ENCODE results near the gene CACNA2D3. TPM values are rescaled to one million over a fixed set of nuclear protein-coding genes. Genes with fewer than 3 reads are reported as not detected.

Gene CACNA2D3
- total RNA-seq, 1 donor from 2014 or later: 7.3 TPM

DNA sequence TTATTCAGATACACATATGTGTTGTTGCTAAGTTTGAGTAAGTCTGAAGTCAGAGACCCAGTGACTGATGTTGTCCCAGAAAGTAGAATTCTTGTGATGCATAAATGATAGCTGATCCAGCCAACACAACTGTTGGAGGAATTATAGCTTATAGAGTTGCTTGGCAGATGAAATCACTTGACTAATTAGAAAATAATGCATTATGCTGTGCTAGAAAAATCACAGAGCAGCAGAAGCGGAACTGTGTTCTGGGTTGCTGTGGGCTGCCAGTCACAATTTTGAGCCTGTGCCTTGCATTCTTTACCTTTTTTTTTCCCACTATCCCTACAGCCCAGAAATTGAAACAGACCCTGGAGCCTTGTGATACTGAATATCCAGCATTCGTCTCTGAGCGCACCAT, 895.5 kb downstream of the CACNA2D3 start:
- H3K4me1 ChIP-seq: no peaks in the 10 kb centered on the region
- H3K27me3 ChIP-seq: no peaks in the 10 kb centered on the region
- no peaks in the 10 kb centered on the region for H3K9me3 ChIP-seq
- no peak overlapping the region for H3K4me3 ChIP-seq
- H3K36me3 ChIP-seq: no peaks in the 10 kb centered on the region
- no peak for ATAC-seq
- H3K27ac ChIP-seq: no peak overlapping the region
- TF ChIP-seq, protein P1, sequence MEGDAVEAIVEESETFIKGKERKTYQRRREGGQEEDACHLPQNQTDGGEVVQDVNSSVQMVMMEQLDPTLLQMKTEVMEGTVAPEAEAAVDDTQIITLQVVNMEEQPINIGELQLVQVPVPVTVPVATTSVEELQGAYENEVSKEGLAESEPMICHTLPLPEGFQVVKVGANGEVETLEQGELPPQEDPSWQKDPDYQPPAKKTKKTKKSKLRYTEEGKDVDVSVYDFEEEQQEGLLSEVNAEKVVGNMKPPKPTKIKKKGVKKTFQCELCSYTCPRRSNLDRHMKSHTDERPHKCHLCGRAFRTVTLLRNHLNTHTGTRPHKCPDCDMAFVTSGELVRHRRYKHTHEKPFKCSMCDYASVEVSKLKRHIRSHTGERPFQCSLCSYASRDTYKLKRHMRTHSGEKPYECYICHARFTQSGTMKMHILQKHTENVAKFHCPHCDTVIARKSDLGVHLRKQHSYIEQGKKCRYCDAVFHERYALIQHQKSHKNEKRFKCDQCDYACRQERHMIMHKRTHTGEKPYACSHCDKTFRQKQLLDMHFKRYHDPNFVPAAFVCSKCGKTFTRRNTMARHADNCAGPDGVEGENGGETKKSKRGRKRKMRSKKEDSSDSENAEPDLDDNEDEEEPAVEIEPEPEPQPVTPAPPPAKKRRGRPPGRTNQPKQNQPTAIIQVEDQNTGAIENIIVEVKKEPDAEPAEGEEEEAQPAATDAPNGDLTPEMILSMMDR (IDR thresholded peaks at IDR 0.05): no peak
- DNase-seq: no peak
- intact Hi-C loops (cut with DNase I): no loop called here

DNA sequence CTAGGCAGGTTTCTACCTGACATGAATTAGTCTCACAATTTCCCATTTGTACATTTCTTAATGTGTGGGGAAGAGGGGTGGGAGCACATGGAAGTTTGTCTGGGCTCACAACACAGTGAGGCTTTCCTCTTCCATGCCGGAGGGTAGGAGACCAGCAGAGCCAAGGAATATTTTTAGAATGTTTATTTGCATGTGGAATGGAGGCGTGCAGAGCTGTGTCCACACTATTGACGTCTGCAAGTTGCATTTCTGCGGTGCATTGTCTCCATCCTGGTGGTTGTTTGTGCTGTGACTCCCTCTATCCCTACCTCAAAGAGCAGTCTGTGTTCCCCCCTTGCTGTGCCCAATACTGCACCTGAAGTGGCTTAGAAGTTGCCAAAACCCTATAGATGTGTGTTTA, 908.6 kb downstream of the CACNA2D3 start:
- intact Hi-C loops (cut with DNase I): no loop called here
- no peaks in the 10 kb centered on the region for H3K36me3 ChIP-seq

DNA sequence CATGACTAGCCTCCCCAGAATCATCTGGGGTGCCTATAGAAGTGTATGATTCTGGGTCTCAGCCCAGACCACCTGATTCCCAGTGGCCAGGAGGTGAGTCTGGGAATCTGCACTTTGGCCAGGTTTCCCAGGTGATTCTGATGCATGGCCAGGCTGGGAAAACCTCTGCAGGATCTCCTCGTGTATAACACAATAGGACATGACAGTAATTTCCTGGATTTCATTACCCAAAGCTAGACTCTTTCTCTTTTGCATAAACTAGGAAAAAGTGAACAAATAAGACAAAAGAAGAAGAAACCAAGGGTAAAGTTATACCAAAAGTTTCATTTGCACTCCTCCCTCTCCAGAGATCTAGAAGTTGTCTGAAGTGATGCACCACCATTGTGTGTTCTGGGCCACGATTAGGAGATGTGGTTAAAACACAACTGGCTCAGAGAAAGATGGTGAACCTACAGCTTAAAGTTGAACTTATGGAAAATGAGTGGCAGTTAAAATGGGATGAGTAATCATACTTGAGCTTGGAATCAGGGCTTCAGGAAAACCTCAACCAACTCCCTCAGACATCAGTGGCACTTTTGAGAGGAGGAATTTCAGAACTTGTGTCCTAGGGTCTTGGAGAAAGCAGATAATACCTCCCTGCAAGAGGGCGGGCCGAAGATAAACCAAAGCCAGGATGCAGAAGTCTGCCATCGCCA, 914.7 kb downstream of the CACNA2D3 start:
- Histone ChIP-seq H3K27ac (no peak overlapping the region), H3K4me3 (no peak overlapping the region), H3K4me1 (no peaks in the 10 kb centered on the region), H3K36me3 (no peaks in the 10 kb centered on the region), H3K27me3 (no peaks in the 10 kb centered on the region), H3K9me3 (no peaks in the 10 kb centered on the region)
- ATAC-seq (no peak), DNase-seq (no peak)
- TF ChIP-seq, protein P1 (IDR thresholded peaks at IDR 0.05): no peak
- intact Hi-C loops (cut with DNase I): no loop called here

More for the DNA sequence above, 908.6 kb downstream of the CACNA2D3 start:
- Histone ChIP-seq H3K4me3 (no peak overlapping the region), H3K27me3 (no peaks in the 10 kb centered on the region), H3K4me1 (no peaks in the 10 kb centered on the region), H3K27ac (no peak overlapping the region), H3K9me3 (no peaks in the 10 kb centered on the region)
- TF ChIP-seq, protein P1 (IDR thresholded peaks at IDR 0.05): no peak
- ATAC-seq (no peak), DNase-seq (no peak)

DNA sequence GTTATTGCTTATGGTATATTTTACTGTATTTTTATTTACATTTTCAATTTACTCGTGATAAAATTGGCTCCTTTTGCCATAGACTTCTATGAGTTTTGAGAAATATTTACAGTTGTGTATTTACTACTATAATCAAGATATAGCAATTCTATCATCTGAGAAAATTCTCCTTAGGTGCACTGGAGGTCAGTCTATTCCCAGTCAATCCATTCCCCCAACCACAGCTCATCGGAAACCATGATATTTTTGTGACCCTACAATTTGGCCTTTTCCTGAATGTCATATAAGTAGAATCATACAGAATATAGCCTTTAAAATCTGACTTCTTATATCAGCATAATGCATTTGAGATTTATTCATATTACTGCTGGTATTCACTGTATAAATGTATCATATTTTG, 920.2 kb downstream of the CACNA2D3 start:
- Histone ChIP-seq H3K27ac (no peak overlapping the region), H3K4me1 (no peaks in the 10 kb centered on the region), H3K9me3 (no peaks in the 10 kb centered on the region), H3K27me3 (no peaks in the 10 kb centered on the region), H3K4me3 (no peak overlapping the region), H3K36me3 (no peaks in the 10 kb centered on the region)
- no peak for ATAC-seq
- TF ChIP-seq, protein P1 (IDR thresholded peaks at IDR 0.05): no peak
- intact Hi-C loops (cut with DNase I): no loop called here
- no peak for DNase-seq

DNA sequence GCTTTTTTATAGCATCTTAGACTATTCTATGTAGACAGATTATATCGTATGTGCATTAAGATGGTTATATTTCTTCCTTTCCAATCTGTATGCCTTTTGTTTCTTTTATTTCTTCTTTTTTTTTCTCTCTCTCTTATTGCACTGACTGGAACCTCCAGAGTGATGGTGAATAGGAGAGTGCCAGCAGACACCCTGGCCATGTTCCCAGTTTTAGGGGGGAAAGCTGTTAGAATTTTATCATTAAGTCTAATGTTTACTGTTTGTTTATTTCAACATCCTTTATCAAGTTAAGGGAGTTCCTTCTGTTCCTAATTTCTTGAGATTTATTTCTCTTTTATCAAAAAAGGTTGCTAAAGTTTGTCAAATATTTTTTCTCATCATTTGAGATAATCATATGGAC, 922.1 kb downstream of the CACNA2D3 start:
- H3K4me1 ChIP-seq: no peaks in the 10 kb centered on the region
- no peaks in the 10 kb centered on the region for H3K9me3 ChIP-seq
- H3K36me3 ChIP-seq: no peaks in the 10 kb centered on the region
- ATAC-seq (no peak), DNase-seq (no peak)
- H3K4me3 ChIP-seq: no peak overlapping the region
- H3K27ac ChIP-seq: no peak overlapping the region
- TF ChIP-seq, protein P1 (IDR thresholded peaks at IDR 0.05): no peak
- intact Hi-C loops (cut with DNase I): no loop called here
- H3K27me3 ChIP-seq: no peaks in the 10 kb centered on the region

Measured in upper lobe of right lung (tissue), 1 donor.